ENCODE measurements around the gene SMARCB1. TPM values are rescaled to one million over a fixed set of nuclear protein-coding genes. Genes with fewer than 3 reads are reported as not detected.

The SMARCB1 gene
- total and polyA plus RNA-seq, 2 of the 4 experiments (the other 2 are of a cell fraction) = 110 to 159 TPM

DNA sequence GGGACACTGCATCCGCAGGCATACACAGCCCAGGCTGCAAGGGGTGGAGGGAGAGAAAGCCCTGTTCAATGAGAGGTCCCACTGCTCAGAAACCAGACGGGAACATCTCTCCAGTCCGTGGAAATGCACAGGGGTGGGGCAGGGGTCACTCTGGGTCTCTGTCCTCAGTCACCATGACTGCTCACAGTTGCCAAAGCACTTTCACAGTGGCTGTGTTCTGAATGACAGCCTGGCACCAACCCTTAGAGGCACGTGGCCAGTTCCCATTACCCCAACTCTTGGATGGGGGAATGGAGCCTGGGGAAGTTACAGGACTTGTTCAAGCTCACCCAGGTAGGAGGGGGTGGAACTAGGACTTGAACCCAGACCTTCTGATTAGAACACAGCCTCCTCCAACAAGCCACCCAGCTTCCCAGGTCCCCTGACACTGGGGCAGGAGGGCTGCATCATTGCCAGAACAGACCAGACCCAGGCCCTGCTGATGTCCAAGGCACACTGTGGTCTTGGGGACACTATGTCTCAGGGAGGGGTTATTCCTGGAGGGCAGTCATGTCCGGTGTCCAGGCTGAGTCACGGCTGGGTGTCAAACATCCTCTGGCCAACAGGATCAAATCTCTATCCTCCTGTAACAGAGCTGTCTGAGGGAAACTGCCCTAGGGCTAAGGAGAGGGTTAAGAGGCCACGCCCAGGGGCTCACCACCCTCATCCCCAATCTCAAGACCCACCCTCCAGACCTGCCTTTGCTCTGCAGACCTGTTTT is 44.1 kb upstream of the SMARCB1 start:
- Histone ChIP-seq H2BK5ac (ENCODE audit: low read depth, low read length, poor library complexity, severe bottlenecking) (no peak overlapping the region), H3K27me3 (ENCODE audit: control insufficient read depth, insufficient read depth, low read length) (no peaks in the 10 kb centered on the region), H2BK120ac (ENCODE audit: low read depth, low read length) (no peak overlapping the region), H3K4me2 (ENCODE audit: low read depth, low read length) (no peak overlapping the region), H3K4me3 (ENCODE audit: insufficient read depth, low read depth, low read length) (no peak overlapping the region), H4K8ac (ENCODE audit: low read depth in 2 of 2, low read length in 2 of 2) (no peak overlapping the region), H2AK5ac (ENCODE audit: low read depth, low read length) (no peak overlapping the region), H3K23ac (ENCODE audit: low read depth, low read length) (no peak overlapping the region), H2AFZ (replicated peaks; ENCODE audit: low read length, poor library complexity) (peak overlapping the region; percentile 21), H3K79me1 (ENCODE audit: low read depth in 1 of 2, low read length in 2 of 2) (peaks cover 4 to 11% of the 10 kb centered on the region in 2 experiments; a peak in 2 of 4 replicates), H3K56ac (ENCODE audit: extremely low read depth, insufficient read depth, low read length) (no peak overlapping the region), H3K4me1 (ENCODE audit: control insufficient read depth, insufficient read depth, low read length) (no peaks in the 10 kb centered on the region), H4K5ac (ENCODE audit: low read depth, low read length) (no peak overlapping the region), H3K9ac (ENCODE audit: low read depth, low read length) (no peak overlapping the region), H3K27ac (ENCODE audit: insufficient read depth, low read length) (no peak overlapping the region), H4K20me1 (ENCODE audit: insufficient read depth, low read length) (no peaks in the 10 kb centered on the region), H3K36me3 (ENCODE audit: control insufficient read depth, insufficient read depth, low read length) (peaks cover 31% of the 10 kb centered on the region), H3K14ac (replicated peaks; ENCODE audit: low read depth, low read length) (no peak overlapping the region), H4K91ac (ENCODE audit: insufficient read depth, low read depth, low read length) (no peak overlapping the region), H2BK20ac (ENCODE audit: low read depth, low read length) (no peak overlapping the region), H2BK15ac (ENCODE audit: low read depth, low read length) (no peak overlapping the region), H2AK9ac (replicated peaks; ENCODE audit: low read depth, low read length, poor library complexity) (no peak overlapping the region), H3K9me1 (ENCODE audit: insufficient read depth, low read length) (peaks cover 5% of the 10 kb centered on the region; the same call in 1 of the 2 replicates), H3K9me3 (ENCODE audit: control insufficient read depth, insufficient read depth, low read length) (peaks cover 4% of the 10 kb centered on the region; the same call in 1 of the 2 replicates), H3K4ac (ENCODE audit: low read depth, low read length) (no peak overlapping the region), H3K18ac (ENCODE audit: low read depth, low read length) (no peak overlapping the region)
- dilution Hi-C loops (cut with HindIII; ENCODE audit: low sequenced_read_pairs, unreplicated experiment) (no loop called here), in situ Hi-C loops (cut with MboI; ENCODE audit: low sequenced_read_pairs) (no loop called here), intact Hi-C loops (cut with micrococcal nuclease) (no loop called here)
- BruUV-seq (replicated peaks) = no TSS peak
- POLR2A ChIA-PET (ENCODE audit: unreplicated experiment) = no interaction called here
- DNase-seq (no peak), ATAC-seq (ENCODE audit: low read depth) (no peak)
- CTCF ChIA-PET = no interaction called here
- WGBS, 2 experiments (ENCODE audit: extremely low coverage in 2 of 2, insufficient read length in 1 of 2) = 100% methylated on average over 1 of the region's 7 CpGs; no CpG with 5 or more reads in 1 of the 2 experiments
- TF ChIP-seq SMC3 (IDR thresholded peaks at IDR 0.05; ENCODE audit: low read depth, low read length) (no peak), MAZ (IDR thresholded peaks at IDR 0.05; ENCODE audit: borderline replicate concordance, low read depth, low read length) (no peak), CEBPB (IDR thresholded peaks at IDR 0.05; ENCODE audit: low read depth, low read length) (no peak), BHLHE40 (IDR thresholded peaks at IDR 0.05; ENCODE audit: low read depth, low read length) (no peak), RFX5 (IDR thresholded peaks at IDR 0.05; ENCODE audit: low read depth, low read length) (no peak), FOS (IDR thresholded peaks at IDR 0.05; ENCODE audit: low read depth, low read length) (no peak), ELK1 (IDR thresholded peaks at IDR 0.05; ENCODE audit: borderline replicate concordance, low read depth, low read length) (no peak)
